GM21786 (cell line): ENCODE measurements around the gene GTF2E1.

Source experiments
- ATAC-seq: cut with Tn5 transposase; IDR thresholded peaks from one replicate; pipeline ENCODE4 v1.9.1; 2021; ENCODE audit not compliant: unreplicated experiment

Gene GTF2E1

GRCh38 chr3:120797857-120798256 lies 55.3 kb downstream of the GTF2E1 start:
- ATAC-seq = no peak

- ATAC-seq = no peak
Observed at GRCh38 chr3:120798346-120798745, 55.8 kb downstream of the GTF2E1 start.

- ATAC-seq = no peak
Observed at GRCh38 chr3:120800625-120801024, 58.1 kb downstream of the GTF2E1 start.

GRCh38 chr3:120801484-120801883 lies 58.9 kb downstream of the GTF2E1 start:
- ATAC-seq = no peak

GRCh38 chr3:120802916-120803315 lies 60.4 kb downstream of the GTF2E1 start:
- ATAC-seq = no peak

GRCh38 chr3:120816728-120817127 lies 74.2 kb downstream of the GTF2E1 start:
- no peak for ATAC-seq

GRCh38 chr3:120820748-120821147 lies 78.2 kb downstream of the GTF2E1 start:
- ATAC-seq = no peak

GRCh38 chr3:120821426-120821825 lies 78.9 kb downstream of the GTF2E1 start:
- ATAC-seq = no peak

GRCh38 chr3:120823156-120823555 lies 80.6 kb downstream of the GTF2E1 start:
- no peak for ATAC-seq

GRCh38 chr3:120824613-120825012 lies 82.1 kb downstream of the GTF2E1 start:
- ATAC-seq = no peak

GRCh38 chr3:120828796-120829195 lies 86.3 kb downstream of the GTF2E1 start:
- ATAC-seq = no peak

GRCh38 chr3:120831066-120831465 lies 88.5 kb downstream of the GTF2E1 start:
- no peak for ATAC-seq
